Activated CD8-positive, alpha-beta memory T cell treated with anti-CD3 and anti-CD28 coated beads, Interleukin-2, amount 50 U/mL, for 1 hour (primary cell): ENCODE measurements around the gene MSI2.
A peak's percentile ranks its signal among the peaks of the same experiment; 100 is the strongest.
"Not testable (repeated sequence)": the region's sequence is repeated elsewhere in the genome, so short reads cannot be mapped to it uniquely, and the experiment has no call there.

Experiments used
- DNase-seq: peaks from one replicate; pipeline ENCODE4 v3.0.0-alpha.2; 2020; ENCODE audit errors: extremely low read depth

MSI2 gene

DNA sequence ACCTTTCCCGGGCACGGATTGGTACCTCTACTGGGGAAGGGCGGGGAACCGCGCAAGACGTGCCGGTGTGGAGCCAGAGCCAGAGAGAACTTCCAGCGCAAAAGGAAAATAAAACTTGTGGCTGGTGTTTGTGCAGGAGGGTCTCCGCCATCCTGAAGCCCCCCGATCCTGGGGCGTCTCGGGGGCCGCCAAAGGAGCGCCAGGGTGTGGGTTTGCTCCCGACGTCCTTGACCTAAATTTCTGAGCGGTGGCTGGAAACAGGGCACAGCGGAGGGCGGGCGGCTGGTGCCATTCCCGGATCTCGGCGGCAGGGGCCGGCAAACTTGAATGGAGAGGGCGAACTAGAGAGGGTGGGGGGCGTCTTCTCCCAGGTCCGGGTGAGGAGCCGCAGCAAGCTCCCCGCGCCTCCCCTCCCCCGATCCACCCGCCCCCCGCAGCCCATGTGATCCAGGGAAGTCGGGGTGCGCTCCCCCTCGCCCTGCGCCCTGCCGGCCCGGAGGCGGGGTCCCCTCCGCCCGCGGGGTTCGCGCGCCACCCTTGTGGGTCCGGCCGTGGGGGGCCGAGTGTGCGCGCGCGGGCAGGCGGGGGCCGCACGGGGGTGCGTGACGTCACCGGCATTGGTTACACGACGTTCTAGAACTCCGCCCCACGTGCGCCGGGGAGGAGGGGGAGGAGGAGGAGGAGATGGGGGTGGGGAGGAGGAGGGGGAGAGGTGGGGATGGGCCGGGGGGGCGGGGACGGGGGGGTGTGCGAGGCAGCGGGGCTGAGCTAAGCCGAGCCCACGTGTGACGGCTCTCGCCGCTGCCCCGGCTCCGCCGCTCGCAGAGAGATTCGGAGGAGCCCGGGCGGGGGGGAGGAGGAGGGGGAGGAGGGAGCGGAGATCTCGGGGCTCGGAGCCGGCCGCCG lies at the start of gene MSI2:
Gene MSI2, plus strand, starts transcription at position 748 of the 906 bp plus-strand sequence. CDS start 220 bp downstream, outside the sequence.
- DNase-seq, result peak; percentile 93

DNA sequence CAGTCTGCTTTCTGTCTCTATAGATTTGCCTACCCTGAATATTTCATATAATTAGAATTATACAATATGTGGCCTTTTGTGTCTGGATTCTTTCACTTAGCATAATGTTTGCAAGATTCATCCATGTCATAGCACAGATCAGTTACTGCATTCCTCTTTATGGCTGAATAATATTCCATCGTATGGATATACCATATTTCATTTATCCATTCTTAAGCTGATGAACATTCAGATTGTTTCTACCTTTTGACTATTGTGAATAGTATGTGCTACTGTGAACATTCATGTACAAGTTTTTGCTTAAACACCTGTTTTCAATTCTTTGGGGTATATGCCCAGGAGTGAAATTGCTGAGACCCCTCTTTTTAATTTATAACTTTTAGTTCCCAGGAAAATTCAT lies 49.4 kb upstream of the MSI2 start:
- DNase-seq, result no peak

DNA sequence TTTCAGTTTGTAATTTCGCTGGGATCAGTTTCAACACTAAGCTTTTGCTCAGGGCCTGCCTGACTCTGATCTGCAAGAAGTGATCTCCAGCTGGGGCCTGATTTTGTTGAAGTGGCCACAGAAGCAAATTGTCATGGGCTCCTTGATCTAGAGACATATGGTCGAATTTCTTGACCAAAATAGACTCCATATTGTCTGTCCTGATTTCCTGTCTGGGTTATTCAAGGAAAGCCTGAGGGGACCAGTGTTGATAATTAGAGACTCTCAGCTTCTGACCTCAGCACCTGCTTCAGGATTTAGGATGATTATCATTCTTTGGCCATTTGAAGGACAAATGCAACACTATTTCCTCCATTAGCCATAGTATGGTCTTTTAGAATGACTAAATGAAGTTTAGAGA lies 48.9 kb upstream of the MSI2 start:
- no peak for DNase-seq

DNA sequence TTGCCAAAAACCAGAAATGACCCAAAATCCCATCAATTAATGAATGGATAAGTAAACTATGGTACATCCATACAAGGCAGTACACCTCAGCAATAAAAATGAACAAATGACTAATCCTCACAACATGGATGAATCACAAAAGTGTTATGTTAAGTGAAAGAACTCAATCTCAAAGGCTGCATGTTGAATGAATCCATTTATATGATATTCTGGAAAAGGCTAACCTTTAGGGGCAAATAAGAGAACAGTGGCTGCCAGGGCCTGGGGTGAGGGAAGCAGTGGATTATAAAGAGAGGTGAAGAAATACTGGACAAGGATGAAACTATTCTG lies 46.1 kb upstream of the MSI2 start:
- no peak for DNase-seq

DNA sequence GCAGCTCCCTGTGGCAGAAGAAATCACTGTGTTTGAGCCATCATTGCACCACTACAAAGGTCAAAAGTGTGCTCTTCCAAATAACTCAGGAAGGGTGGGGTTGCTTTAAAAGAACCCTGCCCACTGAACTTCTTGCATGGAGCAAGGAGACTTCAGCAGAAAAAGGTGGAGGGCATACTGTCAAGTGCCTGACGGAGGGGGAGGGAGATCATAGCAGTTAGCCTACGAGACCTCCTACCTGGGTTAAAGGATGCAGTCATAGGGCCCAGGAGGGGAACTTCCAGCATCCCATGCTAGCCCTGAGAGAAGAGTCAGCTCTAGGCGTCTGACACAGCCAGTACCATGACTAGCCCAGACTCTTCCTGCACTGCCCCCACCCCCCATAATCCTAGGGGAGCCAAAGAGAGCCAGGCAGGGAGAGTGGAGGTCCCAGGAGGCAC lies 45.3 kb upstream of the MSI2 start:
- no peak for DNase-seq

DNA sequence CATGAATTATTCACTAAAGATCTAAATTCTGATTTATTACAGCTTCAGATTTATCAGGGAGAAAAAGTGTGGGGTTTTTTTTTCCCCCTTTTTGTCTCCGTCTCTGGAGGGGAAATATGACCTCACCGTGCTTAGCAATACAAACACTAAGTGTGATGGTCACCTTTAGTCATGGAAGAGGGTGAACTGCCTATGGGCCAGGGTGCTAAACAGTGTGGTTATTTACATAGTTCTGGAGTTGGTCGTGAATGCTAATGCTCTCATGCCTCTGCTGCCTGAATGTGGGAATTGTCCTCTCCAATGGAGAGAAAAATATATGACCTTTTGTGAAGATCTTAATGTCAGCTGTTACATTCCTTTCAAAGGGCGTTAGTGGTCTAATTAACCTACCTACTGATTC lies 44.8 kb upstream of the MSI2 start:
- DNase-seq, result no peak

DNA sequence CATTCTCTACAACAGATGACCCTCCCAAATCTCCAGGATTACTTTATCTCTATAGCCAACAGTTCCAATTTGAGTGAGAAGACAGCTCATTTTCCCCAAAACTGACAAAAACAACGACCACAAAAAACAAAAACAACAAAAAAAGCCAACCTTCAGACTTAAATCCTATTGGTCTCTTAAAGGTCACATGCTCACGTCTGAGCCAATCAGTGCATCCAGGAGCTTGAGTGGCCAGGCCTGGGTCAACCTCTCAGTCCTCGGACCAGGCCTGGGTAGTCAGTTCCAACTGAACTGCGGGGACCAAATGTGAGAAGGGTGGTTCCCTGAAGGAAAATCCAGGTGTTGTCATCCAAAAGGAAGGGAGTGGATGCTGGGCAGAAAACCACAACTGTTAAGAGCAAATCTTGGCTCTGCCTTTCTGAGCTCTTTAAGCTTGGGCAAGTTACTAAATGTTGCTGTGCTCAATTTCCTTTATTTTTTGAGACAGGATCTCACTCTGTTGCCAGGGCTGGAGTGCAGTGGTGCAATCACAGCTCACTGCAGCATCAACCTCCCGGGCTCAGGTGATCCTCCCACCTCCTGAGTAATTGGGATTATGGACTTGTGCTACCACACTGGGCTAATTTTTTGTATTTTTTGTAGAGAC lies 43.0 kb upstream of the MSI2 start:
- no peak for DNase-seq

DNA sequence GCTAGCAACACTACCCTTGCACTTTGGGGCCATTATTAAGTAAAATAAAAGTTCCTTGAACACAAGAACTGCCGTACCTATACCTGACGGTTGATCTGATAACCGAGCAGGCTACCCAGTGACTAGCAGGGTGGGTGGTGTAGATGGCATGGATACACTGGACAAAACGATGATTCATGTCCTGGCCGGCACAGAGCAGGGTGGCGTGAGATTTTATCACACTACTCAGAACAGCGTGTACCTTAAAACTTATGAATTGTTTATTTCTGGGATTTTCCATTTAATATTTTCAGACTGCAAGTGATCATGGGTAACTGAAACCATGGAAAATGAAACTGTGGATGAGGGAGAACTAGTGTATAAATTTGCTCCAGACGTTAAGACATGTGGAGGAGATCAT lies 41.0 kb upstream of the MSI2 start:
- DNase-seq, result no peak

DNA sequence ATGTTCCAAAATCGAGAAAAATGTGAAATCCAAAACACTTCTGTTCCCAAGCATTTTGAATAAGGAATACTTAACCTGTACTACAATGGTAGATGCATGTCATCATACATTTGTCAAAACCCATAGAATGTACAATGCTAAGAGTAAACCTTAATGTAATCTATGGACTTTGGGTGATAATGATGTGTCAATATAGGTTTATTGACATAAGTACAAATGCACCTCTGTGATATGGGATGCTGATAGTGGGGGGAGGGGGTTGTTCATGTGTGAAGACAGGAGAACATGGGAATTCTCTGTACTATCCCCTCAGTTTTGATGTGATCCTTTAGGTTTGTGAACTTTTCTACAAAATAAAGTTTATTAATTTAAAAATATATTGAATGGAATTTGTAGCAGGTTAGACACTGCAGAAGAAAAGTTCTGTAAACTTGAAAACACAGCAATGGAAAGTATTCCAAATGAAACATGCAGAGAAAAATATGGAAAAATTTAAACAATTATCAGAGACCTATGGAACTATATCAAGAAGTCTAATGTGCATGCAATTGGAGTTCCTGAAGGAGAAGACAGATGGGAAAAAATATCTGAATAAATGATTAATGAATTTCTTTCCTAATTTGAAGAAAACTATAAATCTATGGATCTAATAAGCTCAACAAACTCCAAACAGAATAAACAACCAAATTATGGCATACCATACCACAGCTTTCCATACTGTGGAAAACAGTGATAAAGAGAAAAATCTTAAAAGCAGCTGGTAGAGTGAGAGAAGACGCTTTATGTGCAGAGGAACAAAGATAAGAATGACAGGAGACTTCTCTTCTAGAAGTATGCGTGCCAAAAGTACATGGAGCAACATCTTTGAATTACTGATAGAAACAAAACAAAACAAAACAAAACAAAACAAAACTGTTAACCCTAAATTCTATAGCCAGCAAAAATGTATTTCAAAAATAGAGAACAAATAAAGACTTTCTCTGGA lies 34.7 kb upstream of the MSI2 start:
- DNase-seq, result no peak

DNA sequence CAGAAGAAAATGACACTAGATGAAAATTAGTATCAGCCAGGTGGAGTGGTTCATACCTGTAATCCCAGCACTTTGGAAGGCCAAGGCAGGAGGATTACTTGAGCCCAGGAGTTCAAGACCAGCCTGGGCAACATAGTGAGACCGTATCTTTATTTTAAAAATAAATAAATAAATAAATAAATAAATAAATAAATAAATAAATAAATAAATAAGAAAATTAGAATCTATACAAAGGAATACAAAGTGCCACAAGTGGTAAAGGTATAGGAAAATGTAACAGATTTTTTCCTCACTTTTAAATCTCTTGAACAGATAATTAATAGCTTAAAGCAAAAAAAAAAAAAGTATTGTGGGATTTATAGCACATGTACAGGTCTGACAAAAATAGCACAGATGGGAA lies 33.9 kb upstream of the MSI2 start:
- not testable (repeated sequence) for DNase-seq

DNA sequence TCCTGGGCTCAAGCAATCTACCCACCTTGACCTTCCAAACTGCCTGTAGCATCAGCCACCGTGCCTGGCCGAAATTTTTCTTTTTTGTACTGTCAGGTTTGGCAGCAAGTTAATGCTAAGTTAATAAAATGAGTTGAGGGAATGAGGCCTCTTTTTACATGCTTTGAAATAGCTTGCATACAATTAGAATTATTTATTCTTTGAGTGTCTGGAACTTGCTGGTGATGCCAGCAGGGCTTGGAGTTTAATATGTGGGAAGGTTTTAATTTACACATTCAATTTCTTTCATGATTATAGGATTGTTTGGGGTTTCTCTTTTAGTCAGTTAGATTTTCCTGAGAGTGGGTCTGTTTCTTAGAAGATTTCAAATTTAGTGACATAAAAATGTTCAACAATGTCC lies 31.2 kb upstream of the MSI2 start:
- DNase-seq, result no peak

DNA sequence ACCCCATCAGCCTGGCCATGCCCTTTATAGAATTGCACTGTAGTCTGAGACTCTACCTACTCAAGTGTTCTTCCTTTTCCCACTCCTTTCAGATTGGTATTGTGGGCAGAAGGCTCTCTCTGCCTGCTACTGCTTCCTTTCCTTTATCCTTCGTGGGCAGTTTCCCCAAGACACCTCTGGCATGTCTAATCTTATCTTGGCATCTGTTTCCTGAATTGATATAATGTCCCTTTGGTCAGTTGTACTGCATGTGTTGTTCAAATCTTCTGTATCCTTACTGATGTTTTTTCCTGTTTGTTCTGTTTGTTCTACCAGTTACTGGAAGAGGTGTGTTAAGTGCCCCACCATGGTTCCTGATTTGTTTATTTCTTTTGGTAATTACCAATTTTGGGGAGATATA lies 29.5 kb upstream of the MSI2 start:
- no peak for DNase-seq

DNA sequence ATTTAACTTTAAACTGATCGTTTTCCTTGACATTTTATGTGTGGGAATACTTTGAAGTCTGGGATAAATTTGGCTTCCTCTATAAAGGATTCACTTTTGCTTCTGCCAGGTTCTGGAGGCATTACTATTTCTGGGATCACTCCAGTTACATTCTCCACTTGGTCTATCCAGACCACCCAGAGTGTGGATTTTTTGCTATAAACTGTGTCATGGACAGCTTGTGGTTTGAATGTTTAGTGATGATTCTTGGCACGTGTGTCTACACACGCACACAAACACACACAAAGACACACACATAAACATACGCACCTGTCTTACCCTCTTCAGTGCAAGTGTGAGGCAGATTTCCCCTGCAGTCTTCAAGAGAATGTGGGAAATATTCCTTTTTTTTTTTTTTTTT lies 27.4 kb upstream of the MSI2 start:
- no peak for DNase-seq

DNA sequence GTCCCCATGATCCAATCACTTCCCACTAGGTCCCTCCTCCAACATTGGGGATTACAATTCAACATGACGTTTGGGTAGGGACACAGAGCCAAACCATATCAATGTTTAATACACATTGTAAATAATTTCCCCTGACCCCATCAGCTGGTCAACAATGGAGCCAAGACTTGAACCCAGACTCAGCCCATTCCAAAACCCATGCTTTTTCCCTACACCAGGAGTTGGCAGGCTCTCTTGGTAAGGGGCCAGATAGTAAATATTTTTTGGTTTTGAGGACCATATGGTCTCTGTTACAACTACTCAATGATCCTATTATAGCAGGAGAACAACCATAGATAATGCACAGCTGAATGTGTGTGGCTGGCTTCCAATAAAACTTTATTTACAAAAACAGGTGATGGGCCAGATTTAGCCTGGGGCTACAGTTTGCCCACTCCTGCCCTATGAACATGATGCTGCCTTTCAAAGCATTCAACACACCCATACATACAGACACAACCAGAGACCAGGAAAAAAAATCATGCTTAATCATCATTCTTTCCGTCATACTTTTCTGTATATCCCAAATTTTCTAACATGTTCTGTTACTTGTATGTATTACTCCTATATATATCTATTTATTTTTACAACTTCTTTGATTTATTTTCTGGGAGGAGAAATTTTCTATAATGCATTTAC lies 22.1 kb upstream of the MSI2 start:
- DNase-seq, result no peak

DNA sequence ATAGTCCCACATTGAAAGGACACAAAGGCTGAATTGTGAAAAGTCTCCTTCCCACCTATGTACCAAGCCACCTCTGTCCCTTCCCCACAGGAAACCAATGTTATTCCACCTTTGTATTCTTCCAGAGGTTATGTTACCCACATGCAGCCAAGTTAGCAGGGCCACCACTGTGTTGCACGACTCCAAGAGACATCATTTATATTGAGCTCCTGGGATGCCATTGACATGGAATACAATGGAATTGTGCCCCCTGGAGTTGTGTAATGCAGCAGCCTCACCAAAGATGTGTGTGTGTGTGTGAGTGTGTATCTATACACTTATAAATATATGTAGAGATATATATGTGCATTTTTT lies 21.6 kb upstream of the MSI2 start:
- DNase-seq, result no peak

DNA sequence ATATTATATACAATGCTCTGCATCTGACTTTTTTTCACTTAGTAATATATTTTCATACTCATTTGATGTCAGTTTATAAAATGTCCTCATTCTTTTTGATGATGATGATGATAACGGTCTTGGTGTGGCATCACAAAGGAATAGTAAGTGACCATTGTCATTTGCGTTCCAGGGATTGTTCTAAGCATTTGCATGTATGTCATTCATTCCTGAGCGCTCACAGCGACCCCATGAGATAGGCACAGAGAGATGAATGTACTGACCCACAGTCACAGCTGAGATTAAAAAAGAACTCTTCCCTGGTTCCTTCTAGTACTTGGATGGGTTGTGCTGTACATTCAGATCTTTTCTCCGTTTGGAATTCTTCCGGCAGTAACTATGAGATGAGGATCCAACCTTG lies 21.2 kb upstream of the MSI2 start:
- DNase-seq, result no peak

DNA sequence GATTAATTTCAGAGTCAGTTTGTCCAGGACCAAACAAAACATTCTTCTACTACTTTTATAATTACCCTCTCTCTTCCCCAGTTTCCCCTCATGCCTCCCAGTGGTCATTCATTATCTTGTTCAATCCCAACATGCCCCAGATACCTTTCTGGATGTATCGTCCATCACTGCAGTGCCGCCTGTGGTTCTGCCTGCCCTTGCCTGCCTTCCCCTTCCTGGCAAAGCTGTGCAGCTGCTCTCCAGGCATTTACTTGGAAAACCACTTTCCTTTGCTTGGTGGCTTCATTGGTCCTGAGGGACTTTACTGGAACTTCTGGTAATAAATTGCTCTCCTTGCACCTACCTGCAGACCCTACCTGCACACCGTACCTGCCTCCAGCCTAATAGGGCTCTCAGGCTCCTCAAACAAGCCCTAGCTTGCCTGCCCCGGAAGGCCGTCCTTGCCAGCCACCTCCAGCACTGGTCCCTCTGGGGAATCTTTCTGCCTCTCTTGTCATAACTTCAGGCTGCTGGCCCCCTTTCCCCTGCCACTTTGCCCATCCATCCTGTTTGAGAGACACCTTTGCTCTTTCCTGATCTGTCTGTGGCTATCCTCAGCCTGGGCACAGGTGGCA lies 19.5 kb upstream of the MSI2 start:
- DNase-seq, result no peak

DNA sequence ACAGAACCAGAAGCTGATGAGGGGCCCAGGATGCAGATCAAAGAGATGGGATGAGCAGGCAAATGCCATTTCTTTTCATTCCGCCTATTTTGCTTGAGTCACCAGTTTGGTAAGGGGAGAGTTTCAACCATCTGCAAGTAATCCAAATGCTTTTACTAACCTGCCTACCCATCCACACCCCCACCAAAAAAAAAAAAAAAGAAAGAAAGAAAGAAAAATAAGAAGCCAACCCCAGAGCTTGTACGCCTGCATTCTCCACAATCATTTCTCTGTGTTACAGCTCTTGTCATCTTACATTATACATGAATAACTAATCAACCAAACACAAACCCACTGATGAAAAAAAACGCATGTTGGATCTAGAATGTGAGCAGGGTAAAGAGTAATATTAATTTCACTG lies 15.7 kb upstream of the MSI2 start:
- DNase-seq, result no peak

DNA sequence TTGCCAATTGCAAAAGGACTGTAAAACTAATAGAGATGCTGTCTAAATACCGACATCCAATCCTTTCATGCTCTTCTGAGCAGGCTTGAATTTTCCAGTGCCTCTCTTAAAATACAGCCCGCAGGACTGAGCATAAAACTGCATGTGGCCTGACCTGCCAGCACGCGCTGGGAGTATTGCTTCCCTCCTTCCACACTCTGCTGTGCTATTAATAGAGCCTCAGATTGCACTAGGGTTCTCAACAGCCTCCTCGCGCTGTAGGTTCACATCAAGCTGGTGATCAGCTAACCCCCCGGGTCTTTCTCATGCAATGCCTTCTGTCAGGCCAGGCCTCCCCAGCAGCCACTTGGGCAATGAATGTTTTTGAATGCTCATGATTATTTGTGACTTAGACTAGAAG lies 14.2 kb upstream of the MSI2 start:
- DNase-seq, result no peak

DNA sequence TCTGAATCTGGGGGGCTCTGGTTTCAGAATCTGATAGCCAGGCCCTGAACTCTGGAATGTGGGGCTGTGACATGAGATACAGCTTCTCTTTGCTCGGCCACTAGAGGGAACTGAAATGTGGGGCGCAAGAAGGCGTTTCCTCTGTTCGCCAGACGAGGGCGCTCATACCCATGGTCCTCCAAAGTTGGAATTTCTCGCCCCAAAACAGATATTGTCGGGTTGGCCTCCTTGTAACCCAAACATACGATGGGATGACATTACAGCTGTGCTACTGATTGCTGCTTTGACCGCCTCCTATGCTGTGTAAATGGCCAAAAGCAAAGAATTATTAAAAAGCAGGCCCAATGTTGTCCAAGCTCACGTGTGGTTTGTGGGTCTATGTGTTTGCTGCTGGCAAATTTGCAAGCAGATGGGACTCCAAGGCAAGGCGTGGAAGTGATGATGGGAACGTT lies 13.1 kb upstream of the MSI2 start:
- DNase-seq, result peak; percentile 54

DNA sequence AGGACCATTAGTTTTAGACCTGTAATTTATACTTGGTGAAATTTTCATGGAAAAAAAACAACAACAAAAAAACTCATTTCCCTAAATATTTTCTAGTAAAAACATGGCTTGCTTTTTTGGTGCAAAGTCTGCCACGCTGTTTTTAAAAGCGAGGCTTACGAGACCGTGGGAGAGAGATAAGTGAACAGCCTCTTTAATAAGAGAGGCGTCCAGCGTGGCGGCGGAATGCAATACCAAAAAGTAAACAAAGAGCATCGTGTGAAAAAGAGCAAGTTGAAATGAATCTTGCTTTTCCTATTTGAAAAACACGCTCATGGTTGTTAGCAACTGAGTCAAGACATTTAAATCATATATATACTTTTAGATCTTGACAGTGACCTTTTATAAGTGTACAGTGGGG lies 10.5 kb upstream of the MSI2 start:
- no peak for DNase-seq
